Right lobe of liver (tissue), 6 donors: ENCODE data around the gene TRIM38. TPM values are rescaled to one million over a fixed set of nuclear protein-coding genes. Genes with fewer than 3 reads are reported as not detected.

Experiments
- ATAC-seq, 4 donors: fragments of 200-7000 bp; cut with Tn5 transposase; one replicate each; pipeline ENCODE4 v1.9.1; 2020; ENCODE audit warnings: mild to moderate bottlenecking in 4 of 4, moderate library complexity in 4 of 4
- DNase-seq, 3 donors: peaks; one replicate each; pipeline ENCODE4 v3.0.0-alpha.2; 2020
- H3K27ac ChIP-seq, 3 donors: fragments of 200-600 bp; one replicate each; pipeline ENCODE4 v1.8.0; 2022
- H3K27me3 ChIP-seq, 2 donors: fragments of 200-600 bp; one replicate each; pipeline ENCODE4 v1.8.0; 2022
- H3K36me3 ChIP-seq, 4 donors: fragments of 200-600 bp; sonication (generic) in 1 of 4; one replicate each; pipeline versions ENCODE4 v1.5.1 to v1.8.0; 2017 to 2022; ENCODE audit warnings: control low read depth in 1 of 4
- H3K4me1 ChIP-seq, 4 donors: fragments of 200-600 bp; sonication (generic) in 1 of 4; one replicate each; pipeline versions ENCODE4 v1.5.1 to v1.8.0; 2017 to 2022; ENCODE audit warnings: control low read depth in 1 of 4
- H3K4me3 ChIP-seq, 3 donors: fragments of 200-600 bp; one replicate each; pipeline ENCODE4 v1.8.0; 2022
- H3K9me3 ChIP-seq, 4 donors: fragments of 200-600 bp; sonication (generic) in 1 of 4; one replicate each; pipeline versions ENCODE4 v1.5.1 to v1.8.0; 2017 to 2022; ENCODE audit warnings: control low read depth in 1 of 4
- POLR2A ChIP-seq: fragments of 450-650 bp; IDR thresholded peaks from one replicate; pipeline ENCODE4 v1.6.1; 2017; ENCODE audit warnings: antibody characterized with exemption, mild to moderate bottlenecking
- WGBS: methylation state at CpG from one replicate; pipeline ENCODE4 v1.1.6; 2018; ENCODE audit warnings: low coverage, low lambda C conversion rate; ENCODE audit not compliant: insufficient coverage; ENCODE audit errors: missing lambda C conversion rate; 5-methylcytosine and 5-hydroxymethylcytosine counted together
- intact Hi-C, 2 donors: fragments of 100-400 bp; cut with DNase I; formaldehyde crosslinking; loops; one replicate each; pipeline versions ENCODE4 v1.11.2 to v1.14.1; 2022
- total RNA-seq, 6 experiments: library from RNA; depleted of rRNA in 2 of 6; stranded (reverse); fragments of >200 nt in 2 of 6; fragmentation: NEBNext Ultra II Directional in 3 of 6; extraction: Animal tissue kit (Norgen Biotek cat#: 25700) in 3 of 6; gene quantifications; one replicate each; pipeline versions ENCODE4 v1.1.0 to v1.2.4, GENCODE V29; 2016 to 2023
- TF ChIP-seq, protein P1 (sequence below), 4 donors: fragments of 200-600 bp in 3 of 4; fragments of 450-650 bp in 1 of 4; IDR thresholded peaks; one replicate each; pipeline versions ENCODE4 v1.5.1 to v1.8.0; 2016 to 2022; ENCODE audit warnings: antibody characterized with exemption in 4 of 4, mild to moderate bottlenecking in 2 of 4
- donor health status: DM: no; HTN: yes; CAD: no.
- donor health status: DM: no; HTN: no; CAD: no.
- donor health status: DM: no; HTN: no; CAD: no.
- donor health status: DM: no; HTN: yes; CAD: no.
- donor health status: DM: no; HTN: yes; CAD: no.

The TRIM38 gene
- total RNA-seq, 6 experiments from 2014 or later = 3.1 to 7.2 (median 4.5) TPM

DNA sequence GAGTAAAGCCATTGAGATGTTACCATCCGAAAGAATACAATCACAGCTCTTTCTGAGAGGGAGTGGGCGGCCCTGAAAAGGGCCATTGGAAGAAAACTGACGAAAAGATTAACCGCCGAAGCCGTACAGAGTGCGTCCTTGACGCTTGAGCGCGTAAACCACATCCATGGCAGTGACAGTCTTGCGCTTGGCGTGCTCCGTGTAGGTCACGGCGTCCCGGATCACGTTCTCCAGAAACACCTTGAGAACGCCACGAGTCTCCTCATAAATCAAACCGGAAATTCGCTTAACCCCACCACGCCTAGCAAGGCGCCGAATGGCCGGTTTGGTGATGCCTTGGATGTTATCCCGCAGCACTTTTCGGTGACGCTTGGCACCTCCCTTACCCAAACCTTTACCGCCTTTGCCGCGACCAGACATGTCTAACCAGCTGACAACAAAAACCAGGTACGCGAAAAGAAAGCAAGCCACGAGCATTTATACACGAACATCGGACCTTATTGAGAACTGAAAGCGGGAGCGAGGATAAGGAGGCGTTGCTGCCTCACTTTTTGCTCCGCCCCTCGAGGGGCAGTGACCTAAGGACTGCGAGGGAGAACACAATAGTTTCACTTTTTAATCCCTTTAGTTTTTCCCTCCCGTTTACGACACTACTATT is 64.4 kb downstream of the TRIM38 start:
- intact Hi-C loops = no loop called here

DNA sequence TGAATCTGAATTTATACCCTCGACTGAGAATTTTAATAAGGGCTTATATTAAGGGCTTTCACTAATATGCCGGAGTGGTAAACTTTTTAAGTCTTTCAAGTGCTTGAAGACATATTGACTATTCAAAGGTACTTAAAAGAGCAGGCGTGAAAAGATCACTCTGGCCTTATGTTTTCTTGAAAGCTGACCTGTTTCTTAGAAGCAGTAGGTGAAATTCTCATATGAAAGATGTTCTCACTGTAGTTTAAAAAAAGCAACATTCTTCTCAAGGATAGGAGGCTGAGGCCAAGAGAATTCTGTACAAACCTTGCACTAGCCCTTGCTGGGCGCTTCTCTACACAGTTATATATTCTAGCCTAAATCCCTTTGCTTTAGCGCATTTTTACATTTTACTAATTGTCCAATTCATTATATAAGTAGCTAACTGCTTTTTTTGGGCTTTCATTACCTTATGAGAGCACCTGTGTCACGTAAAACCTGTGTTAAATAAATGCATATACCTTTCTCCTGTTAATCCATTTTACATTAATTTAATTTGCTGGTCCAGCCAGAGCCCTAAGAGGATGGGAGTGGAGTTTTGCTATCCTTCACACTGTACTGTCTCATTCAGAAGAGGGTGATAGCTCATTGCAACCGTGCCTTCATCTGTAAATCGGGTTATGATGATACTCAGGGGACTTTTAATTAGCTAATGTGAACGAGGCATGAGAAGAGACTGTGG is 65.0 kb downstream of the TRIM38 start:
- H3K27ac ChIP-seq = peak overlapping the region; percentile 77 to 93 (median 81)
- no peak for ATAC-seq
- no peaks in the 10 kb centered on the region for H3K36me3 ChIP-seq
- intact Hi-C loops = no loop called here
- no peaks in the 10 kb centered on the region for H3K9me3 ChIP-seq
- 54% methylated on average over 9 of the region's 9 CpGs for WGBS
- peak overlapping the region; percentile 40 to 79 (median 62) for H3K4me3 ChIP-seq
- no peaks in the 10 kb centered on the region for H3K27me3 ChIP-seq
- TF ChIP-seq, protein P1, sequence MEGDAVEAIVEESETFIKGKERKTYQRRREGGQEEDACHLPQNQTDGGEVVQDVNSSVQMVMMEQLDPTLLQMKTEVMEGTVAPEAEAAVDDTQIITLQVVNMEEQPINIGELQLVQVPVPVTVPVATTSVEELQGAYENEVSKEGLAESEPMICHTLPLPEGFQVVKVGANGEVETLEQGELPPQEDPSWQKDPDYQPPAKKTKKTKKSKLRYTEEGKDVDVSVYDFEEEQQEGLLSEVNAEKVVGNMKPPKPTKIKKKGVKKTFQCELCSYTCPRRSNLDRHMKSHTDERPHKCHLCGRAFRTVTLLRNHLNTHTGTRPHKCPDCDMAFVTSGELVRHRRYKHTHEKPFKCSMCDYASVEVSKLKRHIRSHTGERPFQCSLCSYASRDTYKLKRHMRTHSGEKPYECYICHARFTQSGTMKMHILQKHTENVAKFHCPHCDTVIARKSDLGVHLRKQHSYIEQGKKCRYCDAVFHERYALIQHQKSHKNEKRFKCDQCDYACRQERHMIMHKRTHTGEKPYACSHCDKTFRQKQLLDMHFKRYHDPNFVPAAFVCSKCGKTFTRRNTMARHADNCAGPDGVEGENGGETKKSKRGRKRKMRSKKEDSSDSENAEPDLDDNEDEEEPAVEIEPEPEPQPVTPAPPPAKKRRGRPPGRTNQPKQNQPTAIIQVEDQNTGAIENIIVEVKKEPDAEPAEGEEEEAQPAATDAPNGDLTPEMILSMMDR (IDR thresholded peaks at IDR 0.05) = no peak
- TF ChIP-seq POLR2A = no peak
- no peak for DNase-seq
- peaks cover 0 to 23% (median 11%) of the 10 kb centered on the region in 4 donors for H3K4me1 ChIP-seq

More for the DNA sequence above, 64.4 kb downstream of the TRIM38 start:
- Histone ChIP-seq H3K27ac (peak overlapping the region; percentile 77 to 93 (median 81)), H3K27me3 (no peaks in the 10 kb centered on the region), H3K4me1 (peaks cover 0 to 23% (median 8%) of the 10 kb centered on the region in 4 donors), H3K4me3 (peak overlapping the region; percentile 40 to 79 (median 62)), H3K36me3 (no peaks in the 10 kb centered on the region), H3K9me3 (no peaks in the 10 kb centered on the region)
- TF ChIP-seq, protein P1 (IDR thresholded peaks at IDR 0.05) = no peak
- TF ChIP-seq POLR2A = peak; percentile 98
- peak; percentile 67 to 83 (median 78) for ATAC-seq
- DNase-seq = peak; percentile 92 to 96 (median 94)
- WGBS = under 1% methylated on average over 31 of the region's 44 CpGs

DNA sequence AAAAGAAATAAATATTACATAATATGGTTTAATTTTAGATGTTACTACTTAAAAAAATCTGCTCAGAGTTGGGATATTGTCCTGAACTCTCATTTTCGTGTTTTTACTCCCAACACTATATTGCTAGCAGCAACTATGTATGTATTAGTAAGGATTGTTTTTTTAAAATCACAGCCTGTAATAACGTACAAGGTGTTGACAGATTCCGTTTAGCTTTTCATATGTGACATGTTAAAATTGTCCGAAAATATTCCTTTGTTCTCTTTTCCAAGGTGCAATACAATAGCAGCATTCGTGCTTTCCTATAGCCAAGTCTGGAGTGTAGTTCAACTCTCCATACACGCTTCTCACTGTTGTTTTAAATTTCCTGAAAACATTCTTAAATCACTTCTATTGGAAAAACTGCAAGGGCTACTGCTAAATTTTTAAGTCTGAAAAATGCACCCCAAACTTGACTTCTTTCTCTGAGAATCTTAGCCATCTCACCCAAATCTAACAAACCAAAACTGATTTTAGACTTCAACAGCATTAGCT is 65.7 kb downstream of the TRIM38 start:
- intact Hi-C loops = no loop called here
- no peak overlapping the region for H3K27ac ChIP-seq
- no peak overlapping the region for H3K4me3 ChIP-seq
- TF ChIP-seq POLR2A = no peak
- TF ChIP-seq, protein P1 (IDR thresholded peaks at IDR 0.05) = no peak
- H3K27me3 ChIP-seq = no peaks in the 10 kb centered on the region
- DNase-seq (no peak), ATAC-seq (no peak)
- peaks cover 0 to 23% (median 12%) of the 10 kb centered on the region in 4 donors for H3K4me1 ChIP-seq
- no peaks in the 10 kb centered on the region for H3K36me3 ChIP-seq
- 95% methylated on average over 6 of the region's 6 CpGs for WGBS
- H3K9me3 ChIP-seq = no peaks in the 10 kb centered on the region

DNA sequence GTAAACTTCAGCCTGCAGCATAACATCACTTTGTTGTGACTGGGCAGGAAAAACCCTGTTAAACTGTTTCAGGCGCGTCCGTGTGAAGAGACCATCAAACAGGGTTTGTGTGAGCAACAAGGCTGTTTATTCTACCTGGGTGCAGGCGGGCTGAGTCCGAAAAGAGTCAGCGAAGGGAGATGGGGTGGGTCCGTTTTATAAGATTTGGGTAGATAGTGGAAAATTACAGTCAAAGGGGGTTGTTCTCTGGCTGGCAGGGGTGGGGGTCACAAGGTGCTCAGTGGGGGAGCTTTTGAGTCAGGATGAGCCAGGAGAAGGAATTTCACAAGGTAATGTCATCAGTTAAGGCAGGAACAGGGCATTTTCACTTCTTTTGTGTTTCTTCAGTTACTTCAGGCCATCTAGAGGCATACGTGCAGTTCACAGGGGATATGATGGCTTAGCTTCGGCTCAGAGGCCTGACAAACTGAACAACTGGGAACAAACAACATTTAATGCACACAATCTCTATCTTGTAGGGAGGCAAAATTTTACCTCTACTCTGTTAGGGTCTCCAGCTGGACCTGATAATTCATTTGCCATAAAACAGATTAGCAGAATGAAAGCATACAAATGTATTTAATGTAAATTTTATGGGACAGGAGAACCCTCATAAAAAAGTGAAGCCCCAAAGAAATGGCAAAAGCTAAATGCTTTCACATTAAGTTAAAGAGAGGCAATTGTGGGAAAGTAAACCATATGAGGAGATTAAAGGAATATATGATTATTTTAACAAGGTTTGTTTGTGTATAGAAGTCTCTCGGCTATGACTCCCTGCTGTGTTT is 66.4 kb downstream of the TRIM38 start:
- intact Hi-C loops = no loop called here
- H3K27me3 ChIP-seq = no peaks in the 10 kb centered on the region
- H3K4me1 ChIP-seq = peaks cover 0 to 23% (median 13%) of the 10 kb centered on the region in 4 donors
- H3K36me3 ChIP-seq = no peaks in the 10 kb centered on the region
- no peaks in the 10 kb centered on the region for H3K9me3 ChIP-seq
- H3K27ac ChIP-seq = no peak overlapping the region
- no peak for DNase-seq
- H3K4me3 ChIP-seq = no peak overlapping the region
- WGBS = 76% methylated on average over 9 of the region's 10 CpGs
- no peak for TF ChIP-seq POLR2A
- TF ChIP-seq, protein P1 (IDR thresholded peaks at IDR 0.05) = no peak
- ATAC-seq = no peak
